Fibroblast of skin of scalp (primary cell): Measurements from ENCODE around the gene SERTAD2.

Experiments
- DNase-seq: peaks from one replicate; pipeline ENCODE4 v3.0.0-alpha.2; 2013

Gene SERTAD2

GRCh38 chr2:64607381-64608304 is 46.1 kb downstream of the SERTAD2 start:
- DNase-seq = no peak

- peak; percentile 75 for DNase-seq
Measured at GRCh38 chr2:64606479-64607363, 47.0 kb downstream of the SERTAD2 start.

GRCh38 chr2:64605991-64606478 is 47.7 kb downstream of the SERTAD2 start:
- no peak for DNase-seq

- DNase-seq = peak; percentile 79
Measured at GRCh38 chr2:64605026-64605471, 48.7 kb downstream of the SERTAD2 start.

GRCh38 chr2:64604155-64604554 is 49.6 kb downstream of the SERTAD2 start:
- DNase-seq = no peak

- no peak for DNase-seq
Measured at GRCh38 chr2:64602436-64602835, 51.3 kb downstream of the SERTAD2 start.

GRCh38 chr2:64601785-64602391 is 51.8 kb downstream of the SERTAD2 start:
- DNase-seq = no peak

GRCh38 chr2:64601034-64601754 is 52.5 kb downstream of the SERTAD2 start:
- no peak for DNase-seq

- DNase-seq = no peak
Measured at GRCh38 chr2:64599469-64599868, 54.2 kb downstream of the SERTAD2 start.

- DNase-seq = no peak
Measured at GRCh38 chr2:64598226-64598625, 55.5 kb downstream of the SERTAD2 start.

GRCh38 chr2:64595397-64596176 is 58.1 kb downstream of the SERTAD2 start:
- peak; percentile 57 for DNase-seq

- peak; percentile 87 for DNase-seq
Measured at GRCh38 chr2:64594226-64594989, 59.3 kb downstream of the SERTAD2 start.

- DNase-seq = peak; percentile 51
Measured at GRCh38 chr2:64593035-64593655, 60.6 kb downstream of the SERTAD2 start.

- no peak for DNase-seq
Measured at GRCh38 chr2:64591188-64591587, 62.5 kb downstream of the SERTAD2 start.

GRCh38 chr2:64587561-64587960 is 66.2 kb downstream of the SERTAD2 start:
- DNase-seq = no peak

- peak; percentile 66 for DNase-seq
Measured at GRCh38 chr2:64586883-64587481, 66.7 kb downstream of the SERTAD2 start.

- DNase-seq = no peak
Measured at GRCh38 chr2:64586054-64586453, 67.7 kb downstream of the SERTAD2 start.

- DNase-seq = no peak
Measured at GRCh38 chr2:64582774-64583340, 70.9 kb downstream of the SERTAD2 start.
